T-helper 1 cell treated with Interleukin-12 subunit alpha and Interleukin-12 subunit beta and Interleukin-4 antibody, amounts not matched to agents 30 ng/mL and 1 ng/mL, for 36 hours (primary cell): Measurements from ENCODE around the gene EIF5. TPM values are rescaled to one million over a fixed set of nuclear protein-coding genes. Genes with fewer than 3 reads are reported as not detected.

Experiments used
- intact Hi-C: fragments of 100-400 bp; cut with micrococcal nuclease; formaldehyde crosslinking; loops from one replicate; pipeline ENCODE4 v1.15.1; 2024
- total RNA-seq: library from RNA; stranded (reverse); gene quantifications from 2 replicates; pipeline ENCODE4 v1.2.3, GENCODE V29; 2022

EIF5 gene
- total RNA-seq, 1 donor from 2014 or later, result 208 TPM

- intact Hi-C loops, result no loop called here
Measured at GRCh38 chr14:103308717-103309616, 25.1 kb upstream of the EIF5 start.

GRCh38 chr14:103310576-103311095 lies 23.4 kb upstream of the EIF5 start:
- intact Hi-C loops, result no loop called here

- intact Hi-C loops, result no loop called here
Measured at GRCh38 chr14:103311171-103311997, 22.7 kb upstream of the EIF5 start.

- intact Hi-C loops, result no loop called here
Measured at GRCh38 chr14:103312006-103312635, 21.9 kb upstream of the EIF5 start.

GRCh38 chr14:103313704-103314103 lies 20.3 kb upstream of the EIF5 start:
- intact Hi-C loops, result no loop called here

- intact Hi-C loops, result no loop called here
Measured at GRCh38 chr14:103314496-103315277, 19.4 kb upstream of the EIF5 start.

- intact Hi-C loops, result no loop called here
Measured at GRCh38 chr14:103315351-103315911, 18.6 kb upstream of the EIF5 start.

GRCh38 chr14:103315941-103316340 lies 18.1 kb upstream of the EIF5 start:
- intact Hi-C loops, result no loop called here

GRCh38 chr14:103316721-103317121 lies 17.3 kb upstream of the EIF5 start:
- intact Hi-C loops, result no loop called here

- intact Hi-C loops, result no loop called here
Measured at GRCh38 chr14:103317251-103317650, 16.8 kb upstream of the EIF5 start.

- intact Hi-C loops, result no loop called here
Measured at GRCh38 chr14:103317976-103318580, 16.0 kb upstream of the EIF5 start.

GRCh38 chr14:103318750-103319419 lies 15.2 kb upstream of the EIF5 start:
- intact Hi-C loops, result no loop called here

- intact Hi-C loops, result no loop called here
Measured at GRCh38 chr14:103319422-103319821, 14.6 kb upstream of the EIF5 start.

GRCh38 chr14:103326078-103326477 lies 8.0 kb upstream of the EIF5 start:
- intact Hi-C loops, result no loop called here

GRCh38 chr14:103328941-103329340 lies 5.1 kb upstream of the EIF5 start:
- intact Hi-C loops, result no loop called here

- intact Hi-C loops, result loop anchor here (2.0 to 10.0 kb wide), 3 partner anchors 195 to 591 kb away; partner anchors contain the start of genes CKB, TRAF3 and TRMT61A
Measured at GRCh38 chr14:103329401-103330347, 4.4 kb upstream of the EIF5 start.

- intact Hi-C loops, result loop anchor here (2.0 to 10.0 kb wide), 3 partner anchors 194 to 590 kb away; partner anchors contain the start of genes CKB, TRAF3 and TRMT61A
Measured at GRCh38 chr14:103330536-103330935, 3.5 kb upstream of the EIF5 start.
